Endothelial cell of umbilical vein (primary cell): ENCODE results near the gene PCMT1. TPM values are rescaled to one million over a fixed set of nuclear protein-coding genes. Genes with fewer than 3 reads are reported as not detected.

Experiments used
- BruUV-seq: library from RNA; stranded (reverse); fragments of 400-500 nt; replicated peaks from 2 replicates; lab custom pipeline; 2021; lab: Mats Ljungman, UMichigan
- CTCF ChIA-PET: fragments of 300-600, 350-600 bp; sonication (Branson Sonifier 250); formaldehyde crosslinking; loops from one replicate; lab custom pipeline; 2021; ENCODE audit warnings: antibody characterized with exemption, inconsistent platforms; lab: Charles Lee
- POLR2A ChIA-PET: fragments of 300-600, 350-600 bp; sonication (Branson Sonifier 250); formaldehyde crosslinking; loops from one replicate; lab custom pipeline; 2021; ENCODE audit warnings: antibody characterized with exemption, inconsistent platforms; lab: Charles Lee
- DNase-seq: peaks from one replicate; pipeline ENCODE4 v3.0.0-alpha.2; 2011; ENCODE audit warnings: low read depth, low spot score
- FAIRE-seq: peaks from 2 replicates; lab custom pipeline; 2011; peaks lifted over from hg19 to GRCh38; lab: Jason Lieb, UNC
- H2AFZ ChIP-seq: 2 replicates; pipeline ENCODE4 v1.6.0; 2012; ENCODE audit warnings: low read depth, low read length, control low read depth, inconsistent platforms
- H3K27ac ChIP-seq: 2 replicates; pipeline ENCODE4 v1.5.1; 2011; ENCODE audit warnings: low read depth, mild to moderate bottlenecking, control low read depth, low read length, moderate library complexity; ENCODE audit not compliant: insufficient read depth
- H3K27me3 ChIP-seq, 2 experiments: 2 replicates each; pipeline versions ENCODE4 v1.6.0 to v1.6.1; 2011; ENCODE audit warnings: low read length in 2 of 2, mixed read lengths in 1 of 2; ENCODE audit not compliant: control insufficient read depth in 2 of 2, insufficient read depth in 2 of 2
- H3K36me3 ChIP-seq, 2 experiments: 2 replicates in 1 of 2; 3 replicates in 1 of 2; pipeline ENCODE4 v1.5.1; 2011; ENCODE audit warnings: low read length in 2 of 2, mild to moderate bottlenecking in 1 of 2, moderate library complexity in 1 of 2; ENCODE audit not compliant: control insufficient read depth in 2 of 2, insufficient read depth in 2 of 2; ENCODE audit errors: extremely low read depth in 1 of 2
- H3K4me1 ChIP-seq: 3 replicates; pipeline ENCODE4 v1.5.1; 2011; ENCODE audit warnings: mild to moderate bottlenecking, low read length; ENCODE audit not compliant: control insufficient read depth, insufficient read depth; ENCODE audit errors: extremely low read depth
- H3K4me2 ChIP-seq: 2 replicates; pipeline ENCODE4 v1.6.1; 2011; ENCODE audit warnings: low read length, control low read depth, mixed read lengths; ENCODE audit not compliant: insufficient read depth
- H3K4me3 ChIP-seq, 3 experiments: fragments of 200-600 bp in 1 of 3; sonication (generic), shearing (Covaris generic) in 1 of 3; replicated peaks in 1 of 3; 2 replicates each; pipeline ENCODE4 v1.5.1; 2011 to 2016; ENCODE audit warnings: control low read depth in 3 of 3, low read length in 3 of 3, mild to moderate bottlenecking in 2 of 3, inconsistent platforms in 1 of 3, low read depth in 1 of 3, moderate library complexity in 1 of 3; ENCODE audit not compliant: insufficient read depth in 1 of 3
- H3K79me2 ChIP-seq: 2 replicates; pipeline ENCODE4 v1.6.0; 2012; ENCODE audit warnings: low read length, inconsistent platforms; ENCODE audit not compliant: control insufficient read depth, insufficient read depth
- H3K9ac ChIP-seq: replicated peaks from 2 replicates; pipeline ENCODE3; 2011; ENCODE audit warnings: low read length, control low read depth; ENCODE audit not compliant: insufficient read depth; ENCODE audit errors: extremely low read depth
- H3K9me1 ChIP-seq: replicated peaks from 3 replicates; pipeline ENCODE4 v1.6.0; 2011; ENCODE audit warnings: mild to moderate bottlenecking, low read length; ENCODE audit not compliant: control insufficient read depth, insufficient read depth; ENCODE audit errors: extremely low read depth
- H3K9me3 ChIP-seq: replicated peaks from 2 replicates; pipeline ENCODE4 v1.5.1; 2012; ENCODE audit warnings: low read length, inconsistent platforms; ENCODE audit not compliant: control insufficient read depth, insufficient read depth
- H4K20me1 ChIP-seq: replicated peaks from 2 replicates; pipeline ENCODE3; 2011; ENCODE audit warnings: mild to moderate bottlenecking, low read length; ENCODE audit not compliant: control insufficient read depth, insufficient read depth; ENCODE audit errors: extremely low read depth
- CTCF ChIP-seq, 2 donors: IDR thresholded peaks; 1 replicate in 1 of 2; 2 replicates in 1 of 2; pipeline ENCODE4 v1.5.1; 2011; ENCODE audit warnings: low read length in 2 of 2, mild to moderate bottlenecking in 2 of 2, moderate library complexity in 2 of 2, control low read depth in 1 of 2, inconsistent platforms in 1 of 2, low read depth in 1 of 2; ENCODE audit not compliant: insufficient read depth in 1 of 2; ENCODE audit errors: extremely low read depth in 1 of 2
- EZH2 ChIP-seq: IDR thresholded peaks from 2 replicates; pipeline ENCODE4 v1.6.1; 2012; ENCODE audit warnings: borderline replicate concordance, low read depth, mild to moderate bottlenecking, moderate library complexity, low read length, inconsistent platforms; ENCODE audit not compliant: severe bottlenecking
- FOS ChIP-seq: IDR thresholded peaks from 2 replicates; pipeline ENCODE4 v1.6.1; 2011; ENCODE audit warnings: mild to moderate bottlenecking, low read length, moderate library complexity, borderline replicate concordance; ENCODE audit not compliant: insufficient read depth
- GATA2 ChIP-seq: IDR thresholded peaks from 2 replicates; pipeline ENCODE4 v1.7.0; 2011; ENCODE audit warnings: low read depth, mild to moderate bottlenecking, moderate library complexity, mixed read lengths, low read length; ENCODE audit not compliant: insufficient read length, insufficient read depth
- JUN ChIP-seq: IDR thresholded peaks from 2 replicates; pipeline ENCODE4 v1.6.1; 2011; ENCODE audit warnings: borderline replicate concordance, low read depth; ENCODE audit not compliant: insufficient read length, insufficient read depth
- MAX ChIP-seq: IDR thresholded peaks from 2 replicates; pipeline ENCODE4 v1.6.1; 2011; ENCODE audit not compliant: insufficient read depth, insufficient read length
- MYC ChIP-seq: IDR thresholded peaks from one replicate; pipeline ENCODE4 v1.6.1; 2011; ENCODE audit warnings: mild to moderate bottlenecking, low read depth, low read length
- POLR2A ChIP-seq: IDR thresholded peaks from 2 replicates; pipeline ENCODE4 v1.6.1; 2012; ENCODE audit warnings: low read depth, mild to moderate bottlenecking, control low read depth, low read length
- POLR2AphosphoS5 ChIP-seq: IDR thresholded peaks from 2 replicates; pipeline ENCODE4 v1.6.1; 2012; ENCODE audit warnings: low read depth, mild to moderate bottlenecking, control low read depth, low read length, moderate library complexity; ENCODE audit not compliant: insufficient read depth
- dilution Hi-C: fragments of 300-500 bp; cut with MboI; formaldehyde crosslinking; loops from one replicate; pipeline ENCODE4 v1.15.0; 2019; ENCODE audit warnings: low sequenced_read_pairs; ENCODE audit not compliant: extremely low pct_ligation_motif_present
- intact Hi-C: fragments of 100-400 bp; cut with micrococcal nuclease; formaldehyde crosslinking; loops from one replicate; pipeline ENCODE4 v1.10.0; 2022
- polyA plus RNA-seq, 4 experiments: library from polyadenylated mRNA; depleted of rRNA in 3 of 4; stranded (reverse) in 3 of 4; unstranded in 1 of 4; fragments of >200 nt; gene quantifications; 2 replicates each; pipeline versions ENCODE4 v1.2.1 to v1.2.3, GENCODE V29; 2011 to 2012; ENCODE audit warnings: missing spikeins in 1 of 4
- total RNA-seq: library from RNA; stranded (reverse); gene quantifications from 2 replicates; pipeline ENCODE4 v1.2.3, GENCODE V29; 2021

Gene PCMT1
- total and polyA plus RNA-seq, 2 donors (not counting 3 experiments of a cell fraction or from before 2014, with no cell fraction given): 95.0 to 102 TPM

GRCh38 chr6:149821492-149821891 lies 72.0 kb downstream of the PCMT1 start:
- intact Hi-C loops: no loop called here
- H4K20me1 ChIP-seq: no peaks in the 10 kb centered on the region
- CTCF ChIA-PET: interaction anchor here (1.0 to 1.4 kb wide), 3 partner anchors 12 to 250 kb away, joined by 3 to 5 read pairs (median 3); no protein-coding TSS in a partner anchor

More at GRCh38 chr6:149821492-149821891, 72.0 kb downstream of the PCMT1 start:
- no peaks in the 10 kb centered on the region for H3K9me3 ChIP-seq
- no peak overlapping the region for H3K4me3 ChIP-seq
- H3K9me1 ChIP-seq: no peaks in the 10 kb centered on the region
- DNase-seq (no peak), FAIRE-seq (no peak)
- POLR2A ChIA-PET: no interaction called here
- no peak overlapping the region for H3K4me2 ChIP-seq
- no peaks in the 10 kb centered on the region for H3K4me1 ChIP-seq
- H3K36me3 ChIP-seq: peaks cover 0 to 5% of the 10 kb centered on the region in 2 experiments
- TF ChIP-seq EZH2: no peak
- TF ChIP-seq GATA2: no peak
- TF ChIP-seq MAX: no peak
- no peak for TF ChIP-seq FOS
- TF ChIP-seq JUN: no peak
- no peak for TF ChIP-seq CTCF (IDR thresholded peaks at IDR 0.05; ENCODE audit: extremely low read depth in 1 of 2, insufficient read depth in 1 of 2, low read depth in 1 of 2, low read length in 2 of 2)
- no peak for TF ChIP-seq MYC
- no peak for TF ChIP-seq POLR2AphosphoS5
- TF ChIP-seq POLR2A: no peak
- H3K79me2 ChIP-seq: no peaks in the 10 kb centered on the region
- no peak overlapping the region for H3K27ac ChIP-seq
- H2AFZ ChIP-seq: no peak overlapping the region
- no TSS peak for BruUV-seq
- dilution Hi-C loops: no loop called here
- H3K27me3 ChIP-seq: no peaks in the 10 kb centered on the region
- no peak overlapping the region for H3K9ac ChIP-seq
